SU-DHL-6 (cell line): Measurements from ENCODE around the gene ABHD16A.

Experiments
- H2AFZ ChIP-seq: fragments of 200-600 bp; sonication (generic); 2 replicates; pipeline ENCODE4 v1.6.1; 2014; ENCODE audit warnings: low read depth, mild to moderate bottlenecking, moderate library complexity, mixed read lengths, antibody characterized with exemption, low read length; ENCODE audit not compliant: severe bottlenecking
- H3F3A ChIP-seq: fragments of 200-600 bp; shearing (Covaris generic); 2 replicates; pipeline ENCODE4 v1.6.0; 2016; ENCODE audit warnings: antibody characterized with exemption, mild to moderate bottlenecking; ENCODE audit not compliant: insufficient read depth
- H3K27ac ChIP-seq: fragments of 200-600 bp; sonication (generic); 2 replicates; pipeline ENCODE4 v1.5.1; 2016; ENCODE audit warnings: low read depth, mild to moderate bottlenecking, low read length, moderate library complexity, mixed read lengths
- H3K27me3 ChIP-seq: fragments of 200-600 bp; sonication (generic), shearing (Covaris generic); 2 replicates; pipeline ENCODE4 v1.6.0; 2014; ENCODE audit warnings: mild to moderate bottlenecking, low read length
- H3K36me3 ChIP-seq: fragments of 200-600 bp; sonication (generic); 2 replicates; pipeline ENCODE4 v1.6.1; 2014; ENCODE audit warnings: mild to moderate bottlenecking, low read length, mixed read lengths
- H3K4me2 ChIP-seq: fragments of 300-600, 200-600 bp; shearing (Covaris generic), sonication (generic); 2 replicates; pipeline ENCODE4 v1.6.0; 2014; ENCODE audit warnings: low read length, low read depth, mild to moderate bottlenecking; ENCODE audit not compliant: poor library complexity, severe bottlenecking
- H3K4me3 ChIP-seq: fragments of 200-600 bp; sonication (generic); 2 replicates; pipeline ENCODE4 v1.5.1; 2014; ENCODE audit warnings: antibody characterized with exemption, low read length, mild to moderate bottlenecking, mixed read lengths; ENCODE audit not compliant: insufficient read depth, poor library complexity, severe bottlenecking
- H3K79me2 ChIP-seq: fragments of 200-600 bp; sonication (generic); 2 replicates; pipeline ENCODE4 v1.6.1; 2014; ENCODE audit warnings: mild to moderate bottlenecking, low read length, moderate library complexity; ENCODE audit not compliant: insufficient read depth
- H3K9ac ChIP-seq: fragments of 200-600 bp; sonication (generic); 2 replicates; pipeline ENCODE4 v1.7.0; 2014; ENCODE audit warnings: mild to moderate bottlenecking, low read length
- H3K9me2 ChIP-seq: fragments of 200-600 bp; sonication (generic); replicated peaks from 2 replicates; pipeline ENCODE4 v1.6.1; 2014; ENCODE audit warnings: low read length; ENCODE audit not compliant: insufficient read depth
- H3K9me3 ChIP-seq: fragments of 200-600 bp; sonication (generic); 2 replicates; pipeline ENCODE4 v1.6.1; 2014; ENCODE audit warnings: low read length, mixed read lengths; ENCODE audit not compliant: insufficient read depth
- H4K20me1 ChIP-seq: fragments of 200-600 bp; sonication (generic); 2 replicates; pipeline ENCODE4 v1.6.1; 2014; ENCODE audit warnings: low read depth, mild to moderate bottlenecking, antibody characterized with exemption, low read length, moderate library complexity, mixed read lengths
- EZH2phosphoT487 ChIP-seq: fragments of 200-600 bp; sonication (generic), shearing (Covaris generic); conservative IDR thresholded peaks from 2 replicates; pipeline ENCODE4 v1.6.1; 2018; ENCODE audit warnings: mild to moderate bottlenecking, antibody characterized with exemption, low read length, moderate library complexity, mixed read lengths
- TF ChIP-seq, protein P1 (sequence below): fragments of 200-600 bp; sonication (generic); IDR thresholded peaks from one replicate; pipeline ENCODE4 v1.5.1; 2017; ENCODE audit warnings: antibody characterized with exemption, mild to moderate bottlenecking, low read length, moderate library complexity; ENCODE audit not compliant: insufficient read depth, poor library complexity, severe bottlenecking

ABHD16A gene

DNA sequence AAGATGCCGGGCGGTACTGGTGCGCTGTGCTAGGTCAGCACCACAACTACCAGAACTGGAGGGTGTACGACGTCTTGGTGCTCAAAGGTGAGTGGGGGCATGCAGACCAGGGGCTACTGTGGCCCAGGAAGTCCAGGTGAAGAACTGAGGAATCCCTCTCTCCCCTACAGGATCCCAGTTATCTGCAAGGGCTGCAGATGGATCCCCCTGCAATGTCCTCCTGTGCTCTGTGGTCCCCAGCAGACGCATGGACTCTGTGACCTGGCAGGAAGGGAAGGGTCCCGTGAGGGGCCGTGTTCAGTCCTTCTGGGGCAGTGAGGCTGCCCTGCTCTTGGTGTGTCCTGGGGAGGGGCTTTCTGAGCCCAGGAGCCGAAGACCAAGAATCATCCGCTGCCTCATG is 4.6 kb upstream of the ABHD16A start:
- Histone ChIP-seq H3K36me3 (no peaks in the 10 kb centered on the region), H3F3A (peaks cover 6% of the 10 kb centered on the region), H3K9me3 (no peaks in the 10 kb centered on the region), H3K27ac (no peak overlapping the region), H3K27me3 (no peaks in the 10 kb centered on the region), H3K4me2 (no peak overlapping the region), H3K4me3 (no peak overlapping the region), H2AFZ (no peak overlapping the region), H3K79me2 (peaks cover 2% of the 10 kb centered on the region), H3K9me2 (no peaks in the 10 kb centered on the region), H3K9ac (no peak overlapping the region), H4K20me1 (no peaks in the 10 kb centered on the region)
- no peak for TF ChIP-seq EZH2phosphoT487
- TF ChIP-seq, protein P1, sequence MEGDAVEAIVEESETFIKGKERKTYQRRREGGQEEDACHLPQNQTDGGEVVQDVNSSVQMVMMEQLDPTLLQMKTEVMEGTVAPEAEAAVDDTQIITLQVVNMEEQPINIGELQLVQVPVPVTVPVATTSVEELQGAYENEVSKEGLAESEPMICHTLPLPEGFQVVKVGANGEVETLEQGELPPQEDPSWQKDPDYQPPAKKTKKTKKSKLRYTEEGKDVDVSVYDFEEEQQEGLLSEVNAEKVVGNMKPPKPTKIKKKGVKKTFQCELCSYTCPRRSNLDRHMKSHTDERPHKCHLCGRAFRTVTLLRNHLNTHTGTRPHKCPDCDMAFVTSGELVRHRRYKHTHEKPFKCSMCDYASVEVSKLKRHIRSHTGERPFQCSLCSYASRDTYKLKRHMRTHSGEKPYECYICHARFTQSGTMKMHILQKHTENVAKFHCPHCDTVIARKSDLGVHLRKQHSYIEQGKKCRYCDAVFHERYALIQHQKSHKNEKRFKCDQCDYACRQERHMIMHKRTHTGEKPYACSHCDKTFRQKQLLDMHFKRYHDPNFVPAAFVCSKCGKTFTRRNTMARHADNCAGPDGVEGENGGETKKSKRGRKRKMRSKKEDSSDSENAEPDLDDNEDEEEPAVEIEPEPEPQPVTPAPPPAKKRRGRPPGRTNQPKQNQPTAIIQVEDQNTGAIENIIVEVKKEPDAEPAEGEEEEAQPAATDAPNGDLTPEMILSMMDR = no peak

DNA sequence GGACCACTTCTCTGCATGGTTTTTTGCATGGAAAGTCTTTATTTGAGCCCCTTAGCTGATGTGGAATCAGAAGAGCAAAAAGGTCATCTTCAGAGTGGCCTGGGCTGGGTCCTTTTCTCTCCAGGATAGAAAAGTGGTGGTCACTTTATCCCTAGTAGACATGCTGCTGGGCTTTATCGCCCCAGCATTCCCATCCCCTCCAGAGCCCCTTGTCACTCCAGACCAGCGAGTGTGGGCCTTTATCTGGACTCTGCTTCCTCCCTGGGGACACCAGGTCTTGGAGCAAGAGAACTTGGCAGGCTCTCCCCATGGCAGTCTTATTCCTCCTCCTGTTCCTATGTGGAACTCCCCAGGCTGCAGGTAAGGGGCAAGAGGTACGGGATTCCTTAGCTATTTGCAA is 3.5 kb upstream of the ABHD16A start, which contains the start of gene LY6G6F:
Gene LY6G6F, plus strand, starts transcription at position 268 of the 400 bp plus-strand sequence. Its CDS starts 41 bp downstream, at position 309.
- Histone ChIP-seq H2AFZ (no peak within 1 kb of the TSS), H3K4me3 (no peak within 1 kb of the TSS), H3K9me3 (no peaks in the 10 kb centered on the region), H3K79me2 (peaks cover 13% of the 10 kb centered on the region), H3K27me3 (no peaks in the 10 kb centered on the region), H3K36me3 (no peaks in the 10 kb centered on the region), H3K27ac (no peak within 1 kb of the TSS), H4K20me1 (no peaks in the 10 kb centered on the region), H3K9ac (no peak within 1 kb of the TSS), H3K4me2 (no peak within 1 kb of the TSS), H3F3A (peaks cover 6% of the 10 kb centered on the region), H3K9me2 (no peaks in the 10 kb centered on the region)
- no peak for TF ChIP-seq EZH2phosphoT487
- TF ChIP-seq, protein P1 = no peak

DNA sequence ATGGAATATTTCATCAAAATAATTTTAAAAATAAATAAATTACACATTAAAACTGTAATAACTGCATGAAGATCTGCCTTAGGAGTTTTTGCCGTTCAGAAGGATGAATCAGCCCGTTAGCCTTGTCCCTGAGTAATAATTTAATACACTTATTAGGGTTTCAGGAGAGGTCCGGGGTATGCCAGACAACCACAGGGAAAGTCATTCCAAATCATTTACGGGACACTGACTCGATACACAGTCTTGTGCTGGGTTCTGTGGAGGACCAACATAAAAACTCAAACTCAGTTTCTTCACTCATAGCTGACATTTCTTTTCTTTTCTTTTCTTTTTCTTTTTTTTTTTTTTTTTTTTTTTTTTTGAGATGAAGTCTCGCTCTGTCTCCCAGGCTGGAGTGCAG is 2.8 kb upstream of the ABHD16A start:
- Histone ChIP-seq H2AFZ (no peak overlapping the region), H3K79me2 (peaks cover 20% of the 10 kb centered on the region), H3K9me2 (no peaks in the 10 kb centered on the region), H4K20me1 (no peaks in the 10 kb centered on the region), H3K36me3 (no peaks in the 10 kb centered on the region), H3K4me3 (no peak overlapping the region), H3K9ac (no peak overlapping the region), H3K27ac (no peak overlapping the region), H3K27me3 (no peaks in the 10 kb centered on the region), H3K4me2 (no peak overlapping the region), H3F3A (peaks cover 6% of the 10 kb centered on the region), H3K9me3 (no peaks in the 10 kb centered on the region)
- TF ChIP-seq EZH2phosphoT487 = no peak
- TF ChIP-seq, protein P1 = no peak
